GM12878 (cell line): ENCODE measurements around the gene RIPK3. TPM values are rescaled to one million over a fixed set of nuclear protein-coding genes. Genes with fewer than 3 reads are reported as not detected.

Source experiments
- CREM ChIP-seq: IDR thresholded peaks from 2 replicates; pipeline ENCODE4 v1.6.1; 2014; ENCODE audit warnings: antibody characterized with exemption, low read depth
- ETV6 ChIP-seq, 2 experiments: fragments of 450-650 bp in 1 of 2; IDR thresholded peaks in 1 of 2; conservative IDR thresholded peaks in 1 of 2; 2 replicates each; pipeline ENCODE4 v1.6.1; 2014; ENCODE audit warnings: antibody characterized with exemption in 1 of 2, borderline replicate concordance in 1 of 2, low read depth in 1 of 2, mild to moderate bottlenecking in 1 of 2, moderate library complexity in 1 of 2
- MEF2A ChIP-seq: IDR thresholded peaks from 2 replicates; pipeline ENCODE4 v1.6.1; 2011; ENCODE audit warnings: low read depth, mild to moderate bottlenecking, low read length, moderate library complexity; ENCODE audit not compliant: insufficient read depth
- POU2F2 ChIP-seq: IDR thresholded peaks from 3 replicates; pipeline ENCODE4 v1.6.1; 2011; ENCODE audit warnings: low read depth, mild to moderate bottlenecking, low read length, borderline replicate concordance
- PRDM15 ChIP-seq: fragments of 450-650 bp; formaldehyde crosslinking; IDR thresholded peaks from 2 replicates; pipeline ENCODE4 v1.4.0; 2020; ENCODE audit warnings: mild to moderate bottlenecking, moderate library complexity
- SKIL ChIP-seq: fragments of 450-650 bp; IDR thresholded peaks from 2 replicates; pipeline ENCODE4 v1.6.1; 2017; ENCODE audit warnings: mild to moderate bottlenecking, low read depth, inconsistent platforms; ENCODE audit not compliant: poor library complexity, severe bottlenecking
- SMAD5 ChIP-seq: IDR thresholded peaks from 2 replicates; pipeline ENCODE4 v1.6.1; 2016; ENCODE audit warnings: antibody characterized with exemption, low read depth
- TCF12 ChIP-seq: IDR thresholded peaks from 2 replicates; pipeline ENCODE4 v1.6.1; 2011; ENCODE audit warnings: low read depth, mild to moderate bottlenecking, low read length
- polyA plus RNA-seq, 11 experiments: library from polyadenylated mRNA; depleted of rRNA in 4 of 11; unstranded in 6 of 11; stranded (reverse) in 5 of 11; fragments of >200 nt; fragmentation: Nextera tagmentation in 4 of 11; fragmentation: Illumina TruSeq in 1 of 11; extraction: Ambion mirVana in 4 of 11; extraction: Trizol in 1 of 11; gene quantifications; 1 replicate in 1 of 11; 2 replicates in 10 of 11; pipeline versions ENCODE4 v1.2.1 to v1.2.3, GENCODE V29; 2011 to 2016; ENCODE audit warnings: inconsistent platforms in 2 of 11, missing spikeins in 2 of 11, low read depth in 1 of 11
- total RNA-seq, 4 experiments: library from RNA; depleted of rRNA in 3 of 4; stranded (reverse); fragments of >200 nt in 3 of 4; fragmentation: Illumina TruSeq in 1 of 4; extraction: Trizol in 1 of 4; gene quantifications; 2 replicates each; pipeline versions ENCODE4 v1.2.1 to v1.2.3, GENCODE V29; 2013 to 2021
- TF ChIP-seq, protein P1 (sequence below): fragments of 450-650 bp; IDR thresholded peaks from 2 replicates; pipeline ENCODE4 v1.6.1; 2016; ENCODE audit warnings: mild to moderate bottlenecking
- TF ChIP-seq, protein P2 (sequence below): IDR thresholded peaks from 2 replicates; pipeline ENCODE4 v1.6.1; 2011; ENCODE audit warnings: low read depth, low read length, improper control_type of control experiment, borderline replicate concordance

Gene RIPK3
- total and polyA plus RNA-seq, 10 of the 15 experiments (the other 5 are each of a cell fraction or from before 2014, with no cell fraction given), result 2.0 to 13.6 (median 8.1) TPM

DNA sequence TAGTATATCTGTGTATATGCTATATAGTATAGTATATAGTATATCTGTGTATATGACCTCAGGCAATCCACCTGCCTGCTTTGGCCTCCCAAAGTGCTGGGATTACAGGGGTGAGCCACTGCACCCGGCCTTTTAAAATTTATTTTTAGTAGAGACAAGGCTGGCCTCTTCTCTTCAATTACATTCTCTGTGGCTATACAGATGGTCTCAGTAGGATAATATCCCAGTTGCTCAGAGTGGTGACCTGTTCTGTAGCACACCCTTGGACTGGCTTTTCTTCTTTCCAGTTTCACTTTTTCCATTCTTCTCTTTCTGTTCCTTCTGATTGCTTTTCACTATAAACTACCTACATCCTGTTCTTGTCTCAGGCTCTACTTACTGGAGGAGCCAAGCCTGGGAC lies 25.1 kb upstream of the RIPK3 start (continued):
- TF ChIP-seq SKIL (no peak), TCF12 (no peak), ETV6 (conservative IDR thresholded peaks at IDR 0.05 in 1 of 2, IDR thresholded peaks at IDR 0.05 in 1 of 2; ENCODE audit: borderline replicate concordance in 1 of 2, low read depth in 1 of 2) (no peak), SMAD5 (no peak), POU2F2 (no peak), PRDM15 (CRISPR knock-in tag) (no peak), MEF2A (no peak), CREM (no peak)
- TF ChIP-seq, protein P1, sequence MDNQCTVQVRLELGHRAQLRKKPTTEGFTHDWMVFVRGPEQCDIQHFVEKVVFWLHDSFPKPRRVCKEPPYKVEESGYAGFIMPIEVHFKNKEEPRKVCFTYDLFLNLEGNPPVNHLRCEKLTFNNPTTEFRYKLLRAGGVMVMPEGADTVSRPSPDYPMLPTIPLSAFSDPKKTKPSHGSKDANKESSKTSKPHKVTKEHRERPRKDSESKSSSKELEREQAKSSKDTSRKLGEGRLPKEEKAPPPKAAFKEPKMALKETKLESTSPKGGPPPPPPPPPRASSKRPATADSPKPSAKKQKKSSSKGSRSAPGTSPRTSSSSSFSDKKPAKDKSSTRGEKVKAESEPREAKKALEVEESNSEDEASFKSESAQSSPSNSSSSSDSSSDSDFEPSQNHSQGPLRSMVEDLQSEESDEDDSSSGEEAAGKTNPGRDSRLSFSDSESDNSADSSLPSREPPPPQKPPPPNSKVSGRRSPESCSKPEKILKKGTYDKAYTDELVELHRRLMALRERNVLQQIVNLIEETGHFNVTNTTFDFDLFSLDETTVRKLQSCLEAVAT, result no peak
- TF ChIP-seq, protein P2, sequence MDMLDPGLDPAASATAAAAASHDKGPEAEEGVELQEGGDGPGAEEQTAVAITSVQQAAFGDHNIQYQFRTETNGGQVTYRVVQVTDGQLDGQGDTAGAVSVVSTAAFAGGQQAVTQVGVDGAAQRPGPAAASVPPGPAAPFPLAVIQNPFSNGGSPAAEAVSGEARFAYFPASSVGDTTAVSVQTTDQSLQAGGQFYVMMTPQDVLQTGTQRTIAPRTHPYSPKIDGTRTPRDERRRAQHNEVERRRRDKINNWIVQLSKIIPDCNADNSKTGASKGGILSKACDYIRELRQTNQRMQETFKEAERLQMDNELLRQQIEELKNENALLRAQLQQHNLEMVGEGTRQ, result no peak
- TF ChIP-seq, all 136 proteins: peak for 0
